Endothelial cell (in vitro differentiated cells): ENCODE measurements around the gene AADAC. TPM values are rescaled to one million over a fixed set of nuclear protein-coding genes. Genes with fewer than 3 reads are reported as not detected.
"Not testable (repeated sequence)": the region's sequence is repeated elsewhere in the genome, so short reads cannot be mapped to it uniquely, and the experiment has no call there.

Source experiments
- DNase-seq: peaks from one replicate; pipeline ENCODE4 v3.0.0; 2021; ENCODE audit warnings: low spot score
- H3K27ac Mint-ChIP-seq: one replicate; pipeline ENCODE4 v1.8.0; 2021; ENCODE audit warnings: mixed read lengths, inconsistent platforms; ENCODE audit not compliant: unreplicated experiment
- H3K27me3 Mint-ChIP-seq: one replicate; pipeline ENCODE4 v1.8.0; 2021; ENCODE audit warnings: mild to moderate bottlenecking, moderate library complexity, mixed read lengths, inconsistent platforms; ENCODE audit not compliant: unreplicated experiment
- H3K36me3 Mint-ChIP-seq: one replicate; pipeline ENCODE4 v1.8.0; 2021; ENCODE audit warnings: mild to moderate bottlenecking, low read depth, mixed read lengths, inconsistent platforms; ENCODE audit not compliant: unreplicated experiment
- H3K4me1 Mint-ChIP-seq: one replicate; pipeline ENCODE4 v1.8.0; 2021; ENCODE audit warnings: mild to moderate bottlenecking, mixed read lengths, inconsistent platforms; ENCODE audit not compliant: unreplicated experiment
- H3K4me3 Mint-ChIP-seq: one replicate; pipeline ENCODE4 v1.8.0; 2021; ENCODE audit warnings: mild to moderate bottlenecking, mixed read lengths, inconsistent platforms; ENCODE audit not compliant: unreplicated experiment
- H3K9me3 Mint-ChIP-seq: one replicate; pipeline ENCODE4 v1.8.0; 2021; ENCODE audit warnings: mixed read lengths, inconsistent platforms; ENCODE audit not compliant: unreplicated experiment
- CTCF ChIP-seq: fragments of 200-600 bp; sonication (generic); IDR thresholded peaks from one replicate; pipeline ENCODE4 v1.5.0; 2021; ENCODE audit warnings: antibody characterized with exemption; ENCODE audit not compliant: unreplicated experiment
- long read RNA-seq: library from polyadenylated mRNA; unstranded; transcript quantifications from one replicate; pipeline ENCODE4 v2.0.0, GENCODE V29; 2020; ENCODE audit not compliant: unreplicated experiment
- total RNA-seq: library from RNA; stranded (reverse); fragmentation: NEBNext Ultra II Directional; extraction: Animal tissue kit (Norgen Biotek cat#: 25700); gene quantifications from one replicate; pipeline ENCODE4 v1.2.1, GENCODE V29; 2021; ENCODE audit not compliant: unreplicated experiment

Gene AADAC
- total RNA-seq: not detected
- long read RNA-seq: 0 reads

DNA sequence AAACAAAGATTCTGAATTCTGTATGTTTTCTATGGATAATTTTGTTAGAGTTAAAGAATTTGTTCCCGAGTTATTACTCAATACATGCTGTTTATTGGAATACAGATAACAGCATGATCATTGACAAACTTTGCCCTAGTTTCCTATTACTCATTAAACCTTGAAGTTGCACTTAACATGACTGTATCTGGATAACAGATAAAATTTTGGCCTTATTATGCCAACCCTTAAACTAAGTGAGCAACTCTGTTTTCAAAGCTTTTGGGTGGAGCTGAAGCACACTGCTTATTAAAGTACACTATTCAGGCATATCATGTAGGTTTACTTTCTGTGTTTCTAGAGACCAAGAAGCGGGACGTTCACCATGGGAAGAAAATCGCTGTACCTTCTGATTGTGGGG is at the start of gene AADAC:
Gene AADAC (plus strand): TSS at position 318 of the 400 bp plus-strand sequence. CDS start 47 bp downstream, at position 365.
- Mint-ChIP-seq H3K9me3 (no peaks in the 10 kb centered on the region), H3K4me3 (no peak within 1 kb of the TSS), H3K4me1 (no peaks in the 10 kb centered on the region), H3K36me3 (no peaks in the 10 kb centered on the region), H3K27me3 (no peaks in the 10 kb centered on the region), H3K27ac (no peak within 1 kb of the TSS)
- TF ChIP-seq CTCF: no peak
- no peak for DNase-seq

DNA sequence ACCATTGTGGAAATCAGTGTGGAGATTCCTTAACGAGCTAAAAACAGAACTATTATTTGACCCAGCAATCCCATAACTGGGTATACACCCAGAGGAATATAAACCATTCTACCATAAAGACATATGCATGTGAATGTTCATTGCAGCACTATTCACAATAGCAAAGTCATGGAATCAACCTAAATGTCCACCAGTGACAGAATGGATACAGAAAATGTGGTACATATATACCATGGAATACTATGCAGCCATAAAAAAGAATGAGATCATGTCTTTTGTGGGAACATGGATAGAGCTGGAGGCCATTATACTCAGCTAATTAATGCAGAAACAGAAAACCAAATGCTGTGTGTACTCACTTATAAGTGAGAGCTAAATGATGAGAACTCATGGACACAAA is 49.2 kb upstream of the AADAC start:
- DNase-seq, H3K4me1 Mint-ChIP-seq, H3K9me3 Mint-ChIP-seq, H3K27me3 Mint-ChIP-seq, H3K27ac Mint-ChIP-seq, H3K36me3 Mint-ChIP-seq, H3K4me3 Mint-ChIP-seq: not testable (repeated sequence)

GRCh38 chr3:151765685-151766084 is 48.2 kb upstream of the AADAC start:
- H3K27ac Mint-ChIP-seq: no peak overlapping the region
- H3K36me3 Mint-ChIP-seq: no peaks in the 10 kb centered on the region
- no peak for DNase-seq
- no peak overlapping the region for H3K4me3 Mint-ChIP-seq
- no peaks in the 10 kb centered on the region for H3K27me3 Mint-ChIP-seq
- no peaks in the 10 kb centered on the region for H3K9me3 Mint-ChIP-seq
- peaks cover 4% of the 10 kb centered on the region for H3K4me1 Mint-ChIP-seq
- TF ChIP-seq CTCF: no peak

- no peak for TF ChIP-seq CTCF
- H3K36me3 Mint-ChIP-seq: no peaks in the 10 kb centered on the region
- peaks cover 4% of the 10 kb centered on the region for H3K4me1 Mint-ChIP-seq
- no peak overlapping the region for H3K27ac Mint-ChIP-seq
- no peak for DNase-seq
- no peaks in the 10 kb centered on the region for H3K9me3 Mint-ChIP-seq
- H3K27me3 Mint-ChIP-seq: no peaks in the 10 kb centered on the region
- no peak overlapping the region for H3K4me3 Mint-ChIP-seq
Measured at GRCh38 chr3:151766454-151766853, 47.5 kb upstream of the AADAC start.

DNA sequence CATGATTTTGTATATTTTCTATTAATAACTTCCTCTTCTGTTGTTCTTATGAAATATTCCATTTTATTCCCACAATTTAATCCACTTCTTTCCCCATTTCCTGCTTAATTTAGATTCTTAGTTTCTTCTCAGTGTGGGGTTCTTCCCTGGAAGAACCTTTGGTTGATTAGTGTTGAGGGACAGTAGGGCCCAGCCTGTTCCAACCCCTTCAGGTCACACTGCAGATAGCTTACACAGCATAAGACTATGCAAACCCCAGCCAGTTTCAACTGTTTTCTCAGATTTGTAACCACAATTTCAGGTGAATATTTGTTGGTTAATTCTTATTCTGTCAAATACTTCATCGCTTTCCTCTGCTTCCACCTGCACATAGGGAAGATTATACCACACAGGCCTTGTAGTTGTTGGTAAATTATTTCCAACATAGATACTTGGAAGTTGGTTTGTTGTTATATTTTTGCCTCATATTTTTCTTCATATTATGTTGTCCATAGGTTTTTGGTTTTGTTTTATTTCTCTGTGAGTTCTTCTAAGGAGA is 45.5 kb upstream of the AADAC start:
- H3K9me3 Mint-ChIP-seq: no peaks in the 10 kb centered on the region
- no peak for DNase-seq

More for the DNA sequence above, 45.5 kb upstream of the AADAC start:
- H3K27me3 Mint-ChIP-seq: no peaks in the 10 kb centered on the region
- no peak for TF ChIP-seq CTCF
- H3K4me3 Mint-ChIP-seq: no peak overlapping the region
- H3K27ac Mint-ChIP-seq: no peak overlapping the region
- no peaks in the 10 kb centered on the region for H3K36me3 Mint-ChIP-seq
- peaks cover 4% of the 10 kb centered on the region for H3K4me1 Mint-ChIP-seq
